Measurements from ENCODE around the gene DNAAF9.

The DNAAF9 gene

GRCh38 chr20:3364323-3365013 lies 43.0 kb downstream of the DNAAF9 start:
- DNase-seq: no peak

GRCh38 chr20:3360752-3361151 lies 46.7 kb downstream of the DNAAF9 start:
- no peak for DNase-seq

GRCh38 chr20:3358676-3359340 lies 48.7 kb downstream of the DNAAF9 start:
- DNase-seq: no peak

Measured in stimulated activated CD4-positive, alpha-beta T cell treated with anti-CD3 and anti-CD28 coated beads, Interleukin-2, amount 100 ng/mL, for 48 hours (primary cell).